ENCODE measurements around the gene LMNB1.

DNA sequence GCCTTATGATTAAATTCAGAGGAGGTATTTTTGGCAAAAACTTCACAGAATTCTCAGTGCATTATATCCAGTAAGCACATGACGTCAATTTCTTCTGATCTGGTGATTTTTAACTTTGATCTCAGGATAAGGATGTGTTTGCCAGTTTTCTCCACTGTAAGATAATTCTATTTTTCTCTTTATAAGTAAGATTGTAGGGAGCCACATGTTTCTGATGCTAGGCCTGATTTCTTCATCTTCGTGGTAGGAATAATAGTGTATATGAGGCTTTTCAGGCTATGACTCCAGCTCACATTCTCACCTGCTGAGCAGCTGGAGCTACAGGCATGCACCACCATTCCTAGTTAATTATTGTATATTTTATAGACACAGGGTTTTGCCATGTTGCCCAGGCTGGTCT, 32.1 kb upstream of the LMNB1 start:
- TF ChIP-seq EZH2phosphoT487 (IDR thresholded peaks at IDR 0.05; ENCODE audit: unreplicated experiment) (no peak), POLR2AphosphoS5 (IDR thresholded peaks at IDR 0.05; ENCODE audit: low read depth) (no peak)
- TF ChIP-seq, protein P1, sequence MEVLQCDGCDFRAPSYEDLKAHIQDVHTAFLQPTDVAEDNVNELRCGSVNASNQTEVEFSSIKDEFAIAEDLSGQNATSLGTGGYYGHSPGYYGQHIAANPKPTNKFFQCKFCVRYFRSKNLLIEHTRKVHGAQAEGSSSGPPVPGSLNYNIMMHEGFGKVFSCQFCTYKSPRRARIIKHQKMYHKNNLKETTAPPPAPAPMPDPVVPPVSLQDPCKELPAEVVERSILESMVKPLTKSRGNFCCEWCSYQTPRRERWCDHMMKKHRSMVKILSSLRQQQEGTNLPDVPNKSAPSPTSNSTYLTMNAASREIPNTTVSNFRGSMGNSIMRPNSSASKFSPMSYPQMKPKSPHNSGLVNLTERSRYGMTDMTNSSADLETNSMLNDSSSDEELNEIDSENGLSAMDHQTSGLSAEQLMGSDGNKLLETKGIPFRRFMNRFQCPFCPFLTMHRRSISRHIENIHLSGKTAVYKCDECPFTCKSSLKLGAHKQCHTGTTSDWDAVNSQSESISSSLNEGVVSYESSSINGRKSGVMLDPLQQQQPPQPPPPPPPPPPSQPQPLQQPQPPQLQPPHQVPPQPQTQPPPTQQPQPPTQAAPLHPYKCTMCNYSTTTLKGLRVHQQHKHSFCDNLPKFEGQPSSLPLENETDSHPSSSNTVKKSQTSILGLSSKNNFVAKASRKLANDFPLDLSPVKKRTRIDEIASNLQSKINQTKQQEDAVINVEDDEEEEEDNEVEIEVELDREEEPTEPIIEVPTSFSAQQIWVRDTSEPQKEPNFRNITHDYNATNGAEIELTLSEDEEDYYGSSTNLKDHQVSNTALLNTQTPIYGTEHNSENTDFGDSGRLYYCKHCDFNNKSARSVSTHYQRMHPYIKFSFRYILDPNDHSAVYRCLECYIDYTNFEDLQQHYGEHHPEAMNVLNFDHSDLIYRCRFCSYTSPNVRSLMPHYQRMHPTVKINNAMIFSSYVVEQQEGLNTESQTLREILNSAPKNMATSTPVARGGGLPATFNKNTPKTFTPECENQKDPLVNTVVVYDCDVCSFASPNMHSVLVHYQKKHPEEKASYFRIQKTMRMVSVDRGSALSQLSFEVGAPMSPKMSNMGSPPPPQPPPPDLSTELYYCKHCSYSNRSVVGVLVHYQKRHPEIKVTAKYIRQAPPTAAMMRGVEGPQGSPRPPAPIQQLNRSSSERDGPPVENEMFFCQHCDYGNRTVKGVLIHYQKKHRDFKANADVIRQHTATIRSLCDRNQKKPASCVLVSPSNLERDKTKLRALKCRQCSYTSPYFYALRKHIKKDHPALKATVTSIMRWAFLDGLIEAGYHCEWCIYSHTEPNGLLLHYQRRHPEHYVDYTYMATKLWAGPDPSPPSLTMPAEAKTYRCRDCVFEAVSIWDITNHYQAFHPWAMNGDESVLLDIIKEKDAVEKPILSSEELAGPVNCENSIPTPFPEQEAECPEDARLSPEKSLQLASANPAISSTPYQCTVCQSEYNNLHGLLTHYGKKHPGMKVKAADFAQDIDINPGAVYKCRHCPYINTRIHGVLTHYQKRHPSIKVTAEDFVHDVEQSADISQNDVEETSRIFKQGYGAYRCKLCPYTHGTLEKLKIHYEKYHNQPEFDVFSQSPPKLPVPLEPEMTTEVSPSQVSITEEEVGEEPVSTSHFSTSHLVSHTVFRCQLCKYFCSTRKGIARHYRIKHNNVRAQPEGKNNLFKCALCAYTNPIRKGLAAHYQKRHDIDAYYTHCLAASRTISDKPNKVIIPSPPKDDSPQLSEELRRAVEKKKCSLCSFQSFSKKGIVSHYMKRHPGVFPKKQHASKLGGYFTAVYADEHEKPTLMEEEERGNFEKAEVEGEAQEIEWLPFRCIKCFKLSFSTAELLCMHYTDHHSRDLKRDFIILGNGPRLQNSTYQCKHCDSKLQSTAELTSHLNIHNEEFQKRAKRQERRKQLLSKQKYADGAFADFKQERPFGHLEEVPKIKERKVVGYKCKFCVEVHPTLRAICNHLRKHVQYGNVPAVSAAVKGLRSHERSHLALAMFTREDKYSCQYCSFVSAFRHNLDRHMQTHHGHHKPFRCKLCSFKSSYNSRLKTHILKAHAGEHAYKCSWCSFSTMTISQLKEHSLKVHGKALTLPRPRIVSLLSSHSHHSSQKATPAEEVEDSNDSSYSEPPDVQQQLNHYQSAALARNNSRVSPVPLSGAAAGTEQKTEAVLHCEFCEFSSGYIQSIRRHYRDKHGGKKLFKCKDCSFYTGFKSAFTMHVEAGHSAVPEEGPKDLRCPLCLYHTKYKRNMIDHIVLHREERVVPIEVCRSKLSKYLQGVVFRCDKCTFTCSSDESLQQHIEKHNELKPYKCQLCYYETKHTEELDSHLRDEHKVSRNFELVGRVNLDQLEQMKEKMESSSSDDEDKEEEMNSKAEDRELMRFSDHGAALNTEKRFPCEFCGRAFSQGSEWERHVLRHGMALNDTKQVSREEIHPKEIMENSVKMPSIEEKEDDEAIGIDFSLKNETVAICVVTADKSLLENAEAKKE (CRISPR knock-in tag; IDR thresholded peaks at IDR 0.05) = no peak

All from GM23338 (cell line).